ENCODE results near the gene CCDC8.
"Not testable (repeated sequence)": the region's sequence is repeated elsewhere in the genome, so short reads cannot be mapped to it uniquely, and the experiment has no call there.

CCDC8 gene

DNA sequence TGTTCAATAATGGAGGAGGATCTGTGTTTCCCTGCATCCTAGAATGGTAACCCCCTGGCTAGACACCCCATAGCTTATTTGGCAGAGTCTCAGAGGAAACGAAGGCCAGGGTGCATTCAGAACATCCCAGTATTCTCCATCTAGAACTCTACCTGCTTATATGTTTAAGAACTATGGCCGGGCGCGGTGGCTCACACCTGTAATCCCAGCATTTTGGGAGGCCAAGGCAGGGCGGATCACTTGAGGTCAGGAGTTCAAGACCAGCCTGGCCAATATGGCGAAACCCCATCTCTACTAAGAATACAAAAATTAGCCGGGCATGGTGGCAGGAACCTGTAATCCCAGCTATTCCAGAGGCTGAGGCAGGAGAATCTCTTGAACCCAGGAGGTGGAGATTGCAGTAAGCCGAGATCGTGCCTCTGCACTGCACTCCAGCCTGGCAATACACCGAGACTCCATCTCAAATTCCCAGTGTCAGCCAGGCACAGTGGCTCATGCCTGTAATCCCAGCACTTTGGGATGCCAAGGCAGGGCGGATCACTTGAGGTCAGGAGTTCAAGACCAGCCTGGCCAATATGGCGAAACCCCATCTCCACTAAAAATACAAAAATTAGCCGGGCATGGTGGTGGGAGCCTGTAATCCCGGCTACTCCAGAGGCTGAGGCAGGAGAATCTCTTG, 15.4 kb downstream of the CCDC8 start:
- not testable (repeated sequence) for DNase-seq

DNA sequence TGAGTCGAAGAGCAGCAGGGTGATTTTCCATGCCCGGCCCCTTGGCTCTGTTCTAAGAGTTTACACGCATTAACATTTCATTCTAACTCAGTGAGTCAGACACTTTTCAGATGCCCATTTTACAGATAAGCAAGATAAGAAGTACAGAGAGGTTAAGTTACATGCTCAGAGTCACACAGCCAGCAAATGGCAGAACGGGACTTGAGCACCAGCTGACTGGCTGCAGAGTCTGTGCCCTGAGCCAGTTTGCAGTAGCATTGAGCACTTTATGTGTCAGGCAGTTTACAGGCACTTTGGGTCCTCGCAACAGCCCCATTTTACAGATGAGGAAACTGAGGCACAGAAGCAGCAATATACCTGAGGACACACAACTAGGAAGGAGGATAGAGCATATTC, 19.0 kb downstream of the CCDC8 start:
- DNase-seq = no peak

DNA sequence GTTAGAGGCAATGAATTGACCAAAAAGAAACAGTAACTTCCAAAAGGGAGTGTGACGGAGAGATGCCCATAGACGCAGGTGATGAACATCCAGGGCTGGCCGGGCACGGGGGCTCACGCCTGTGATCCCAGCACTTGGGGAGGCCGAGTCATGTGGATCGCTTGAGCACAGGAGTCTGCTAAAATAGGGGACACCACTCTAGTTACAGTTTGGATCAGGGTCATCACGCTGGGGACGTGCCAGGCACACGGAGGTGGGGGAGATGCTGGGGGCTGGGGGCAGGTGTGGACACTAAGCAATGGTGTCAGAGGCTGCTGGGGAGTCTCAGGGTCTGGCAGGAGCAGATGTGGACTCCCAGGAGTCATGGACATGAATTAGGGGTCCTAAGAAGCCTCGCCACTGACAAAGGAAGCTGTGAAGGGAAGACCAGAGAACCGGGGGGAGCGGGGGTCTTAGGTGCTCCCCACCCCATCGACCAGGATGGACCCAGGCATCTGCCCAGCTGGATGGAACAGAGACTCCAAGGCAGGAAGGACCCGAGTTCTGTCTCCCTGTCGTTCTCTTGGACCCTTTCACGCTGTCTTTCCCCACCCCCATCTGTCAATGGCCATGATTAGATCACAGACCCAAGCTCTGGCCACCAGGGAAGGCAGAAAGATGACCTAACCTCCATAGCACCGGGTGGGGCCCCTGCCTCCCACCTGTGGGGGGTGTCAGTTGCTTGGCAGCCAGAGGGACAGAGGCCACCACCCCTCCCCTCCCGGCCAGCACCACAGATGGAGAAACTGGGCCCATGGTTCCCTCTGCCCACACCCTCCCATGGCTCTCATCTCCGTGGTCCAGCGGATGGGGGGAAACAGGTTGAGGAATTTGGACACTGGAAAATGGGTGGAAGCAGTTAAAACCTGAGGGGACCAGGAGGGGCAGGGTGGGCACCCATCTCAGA, 19.6 kb downstream of the CCDC8 start:
- no peak for DNase-seq

DNA sequence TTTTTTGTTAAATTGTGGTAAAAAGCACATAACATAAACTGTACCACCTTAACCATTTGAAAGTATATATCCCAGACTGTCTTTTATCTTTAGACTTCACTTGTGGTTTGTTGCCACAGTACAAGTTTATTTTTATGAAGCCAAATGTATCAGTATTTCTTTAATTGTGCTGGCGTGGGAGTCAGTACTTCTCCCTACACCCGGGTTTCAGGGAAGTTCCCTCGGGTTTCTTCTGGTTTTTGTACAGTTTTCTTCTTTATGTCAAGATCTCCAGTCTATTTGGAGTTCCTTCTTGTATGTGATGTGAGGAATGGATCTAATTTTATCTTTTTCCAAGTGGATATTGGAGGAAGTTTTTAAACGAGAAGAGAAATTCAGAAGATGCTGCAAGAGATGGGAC, 20.5 kb downstream of the CCDC8 start:
- peak; percentile 27 for DNase-seq

DNA sequence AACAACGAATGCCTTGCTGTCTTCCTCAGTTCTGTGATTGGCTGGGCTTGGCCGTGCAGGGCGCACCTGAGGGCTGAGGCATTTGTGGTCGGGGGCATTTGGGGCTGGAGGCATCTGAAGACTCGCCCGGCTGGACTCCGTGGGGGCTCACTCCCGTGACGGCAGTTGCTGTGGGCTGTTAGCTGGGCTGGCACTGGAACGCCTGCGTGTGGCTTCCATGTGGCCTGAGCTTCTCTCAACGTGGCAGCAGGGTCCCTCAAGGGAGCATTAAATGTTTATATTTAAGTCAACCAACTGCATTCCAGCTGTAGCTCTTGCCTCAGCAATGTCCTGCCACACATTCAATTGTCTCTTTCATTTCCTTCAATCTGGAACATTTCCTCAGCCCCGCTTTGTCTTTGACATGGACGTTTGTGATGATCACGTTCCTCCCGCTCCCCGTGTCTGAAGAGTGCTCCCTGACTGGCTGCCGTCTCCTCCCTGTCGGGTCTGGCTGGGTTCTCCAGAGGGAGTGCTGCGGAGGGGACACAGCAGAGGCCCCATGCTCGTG, 21.0 kb downstream of the CCDC8 start:
- no peak for DNase-seq

DNA sequence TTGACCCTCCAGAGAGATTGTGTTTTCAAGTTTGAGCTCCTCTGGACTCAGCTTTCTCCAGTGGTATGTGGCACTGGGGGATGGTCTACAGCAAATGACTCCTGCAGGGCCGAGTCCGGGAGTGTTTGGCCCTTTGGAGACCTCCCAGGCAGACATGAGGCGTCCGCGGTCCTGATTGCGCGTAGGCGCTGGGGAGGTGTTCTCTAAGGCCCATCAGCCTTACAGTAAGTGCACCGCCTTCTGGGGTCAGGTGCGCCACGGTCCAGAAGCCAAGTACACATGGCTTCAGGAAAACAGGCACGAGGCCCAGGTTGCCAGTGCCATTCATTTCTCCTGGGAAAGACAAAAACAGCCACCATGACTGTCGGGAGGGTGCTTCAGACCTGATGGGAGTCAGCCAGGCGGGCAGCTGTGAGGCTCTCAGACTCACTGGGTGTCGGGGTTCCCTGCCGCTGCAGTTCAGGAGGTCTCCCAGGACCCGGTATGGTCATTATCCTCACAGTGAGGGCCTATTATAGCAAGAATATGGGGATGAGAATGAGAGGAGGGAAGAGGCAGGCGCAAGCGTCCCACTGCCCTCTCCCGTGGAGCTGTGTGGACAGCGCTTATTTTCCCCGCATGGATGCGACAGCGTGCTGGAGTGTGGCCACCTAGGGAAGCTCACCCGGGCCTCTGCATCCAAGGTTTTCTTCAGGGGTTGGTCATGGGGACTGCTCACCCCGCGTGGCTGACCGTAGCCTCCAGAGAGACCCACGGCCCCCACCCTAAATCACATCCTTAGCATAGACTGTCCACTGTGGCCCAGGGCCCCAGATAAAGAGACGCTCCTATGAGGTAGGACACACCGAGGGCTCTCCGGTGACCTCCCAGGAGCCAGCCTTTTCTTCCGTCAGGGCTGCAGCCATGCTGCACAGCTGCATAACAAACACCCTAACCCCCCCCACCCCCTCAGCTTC, 21.8 kb downstream of the CCDC8 start:
- DNase-seq = no peak

DNA sequence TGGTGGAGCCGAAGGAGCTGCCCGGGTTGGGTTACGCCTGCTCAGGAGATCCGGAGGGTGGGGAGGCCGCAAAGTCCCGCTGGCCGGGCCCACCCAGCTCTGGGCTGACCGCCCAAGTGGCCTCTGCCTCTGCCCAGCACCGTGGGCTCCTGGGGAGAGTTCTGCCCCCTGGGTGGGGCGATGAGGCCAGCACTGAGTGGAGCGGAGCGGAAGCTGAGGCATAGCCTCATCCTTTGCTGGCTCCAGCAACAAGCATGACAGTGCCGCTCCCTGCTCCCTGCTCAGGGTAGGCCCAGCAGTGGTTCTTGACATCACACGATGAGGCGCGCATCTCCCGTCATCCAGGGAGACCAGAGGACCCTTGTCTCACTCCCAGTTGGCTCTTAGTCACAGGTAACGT, 22.5 kb downstream of the CCDC8 start:
- no peak for DNase-seq

DNA sequence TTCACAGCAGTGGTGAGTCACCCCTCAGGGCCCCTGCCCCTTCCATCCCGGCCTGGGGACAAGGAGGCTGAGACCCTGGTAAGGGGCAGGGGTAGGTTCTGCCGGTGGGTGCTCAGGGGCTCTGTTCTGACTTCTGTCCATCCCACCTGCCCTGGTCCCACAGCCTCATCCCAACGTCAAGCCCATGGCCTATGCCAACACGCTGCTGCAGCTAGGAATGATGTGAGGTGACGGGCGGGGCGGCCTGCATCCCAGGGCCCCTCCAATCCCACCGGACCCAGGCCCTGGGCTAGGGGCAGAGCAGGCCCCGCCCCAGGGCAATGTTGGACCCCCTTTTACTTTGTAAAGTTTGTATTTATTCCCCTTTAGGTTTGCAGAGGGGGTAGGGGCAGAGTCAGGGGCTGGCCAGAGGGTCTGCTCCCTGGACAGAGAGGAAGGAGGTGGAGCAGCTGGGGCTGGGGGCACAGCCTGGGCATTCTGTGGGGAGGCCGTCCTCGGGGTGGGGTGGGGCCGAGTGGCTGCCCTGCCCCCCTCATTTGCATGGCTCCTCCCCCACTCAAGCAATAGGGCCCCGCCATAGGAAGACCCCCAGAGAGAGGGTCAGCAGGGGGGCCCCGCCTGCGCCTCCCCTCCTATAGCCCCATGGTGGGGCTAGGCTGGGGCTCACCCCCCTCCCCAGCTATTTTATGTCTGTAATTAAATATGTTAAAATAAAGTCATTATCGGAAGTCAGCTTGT, 23.1 kb downstream of the CCDC8 start:
- no peak for DNase-seq

DNA sequence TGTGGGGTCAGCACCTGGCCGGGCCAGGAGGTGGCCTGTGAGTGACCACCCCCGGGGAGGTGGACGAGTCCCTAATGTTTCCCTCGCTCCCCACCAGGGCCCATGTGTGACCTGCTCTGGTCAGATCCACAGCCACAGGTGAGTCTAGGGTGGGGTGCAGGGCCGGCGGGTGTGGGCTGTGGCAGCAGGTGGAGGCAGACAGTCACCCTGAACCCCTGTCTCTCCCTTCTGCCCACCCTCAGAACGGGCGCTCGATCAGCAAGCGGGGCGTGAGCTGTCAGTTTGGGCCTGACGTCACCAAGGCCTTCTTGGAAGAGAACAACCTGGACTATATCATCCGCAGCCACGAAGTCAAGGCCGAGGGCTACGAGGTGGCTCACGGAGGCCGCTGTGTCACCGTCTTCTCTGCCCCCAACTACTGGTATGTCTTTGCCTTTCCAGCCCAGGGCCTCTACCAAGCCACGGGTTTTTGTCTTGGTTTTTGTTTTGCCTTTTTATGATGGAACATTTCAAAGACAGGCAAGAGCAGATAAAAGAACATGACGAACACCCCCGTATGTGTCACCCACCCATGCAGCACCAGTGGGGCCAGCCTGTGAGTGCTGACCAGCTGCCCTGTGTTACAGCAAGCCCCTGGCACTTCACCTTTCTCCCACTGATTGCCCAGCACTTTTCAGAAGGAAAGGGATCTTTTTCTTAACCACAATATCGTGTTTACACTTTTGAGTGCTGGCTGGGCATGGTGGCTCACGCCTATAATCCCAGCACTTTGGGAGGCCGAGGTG, 24.9 kb downstream of the CCDC8 start:
- DNase-seq = no peak

DNA sequence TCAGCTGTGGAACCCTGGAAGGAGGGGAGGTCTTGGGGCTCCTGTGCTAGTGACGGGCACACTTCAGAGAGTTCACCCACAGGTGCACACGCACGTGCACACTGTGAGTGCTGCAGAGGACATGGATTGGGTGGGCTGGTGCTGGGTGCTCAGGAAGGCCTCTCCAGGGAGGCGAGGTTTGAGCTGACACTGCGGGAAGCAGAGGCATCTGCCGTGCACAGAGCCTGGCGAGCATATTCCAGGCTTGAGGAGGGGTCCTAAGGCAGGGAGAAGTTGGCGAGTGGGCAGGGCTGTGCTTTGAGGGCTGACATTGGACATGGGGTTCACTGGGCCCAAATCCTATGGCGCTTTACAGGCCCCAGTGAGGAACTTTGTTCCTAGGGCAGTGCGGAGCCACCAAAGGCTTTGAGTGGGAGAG, 25.6 kb downstream of the CCDC8 start:
- no peak for DNase-seq

DNA sequence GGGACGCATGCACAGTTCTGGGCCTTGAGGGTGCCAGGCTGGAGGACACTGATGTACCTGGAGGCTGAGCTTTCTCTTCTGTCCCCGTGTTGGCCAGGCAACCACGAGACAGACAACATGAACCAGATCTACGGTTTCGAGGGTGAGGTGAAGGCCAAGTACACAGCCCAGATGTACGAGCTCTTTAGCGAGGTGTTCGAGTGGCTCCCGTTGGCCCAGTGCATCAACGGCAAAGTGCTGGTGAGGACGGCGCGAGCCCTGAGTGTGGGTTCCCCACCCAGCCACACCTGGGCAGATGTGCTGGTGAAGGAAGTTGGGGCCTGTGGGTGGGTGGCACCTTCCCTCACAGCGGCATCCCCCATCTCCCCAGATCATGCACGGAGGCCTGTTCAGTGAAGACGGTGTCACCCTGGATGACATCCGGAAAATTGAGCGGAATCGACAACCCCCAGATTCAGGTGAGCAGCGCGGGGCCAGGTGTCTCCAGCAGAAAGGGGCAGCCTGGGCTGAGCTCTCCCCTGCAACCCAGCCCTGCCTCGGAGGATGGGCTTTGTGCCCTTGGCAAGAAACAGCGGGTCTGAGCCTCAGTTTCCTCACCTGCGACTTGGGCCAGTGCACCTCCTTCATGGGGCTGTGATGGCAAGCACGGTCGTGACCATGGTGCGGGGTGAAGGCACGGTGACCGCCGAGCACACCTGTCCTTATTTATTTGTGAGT, 26.2 kb downstream of the CCDC8 start:
- no peak for DNase-seq

DNA sequence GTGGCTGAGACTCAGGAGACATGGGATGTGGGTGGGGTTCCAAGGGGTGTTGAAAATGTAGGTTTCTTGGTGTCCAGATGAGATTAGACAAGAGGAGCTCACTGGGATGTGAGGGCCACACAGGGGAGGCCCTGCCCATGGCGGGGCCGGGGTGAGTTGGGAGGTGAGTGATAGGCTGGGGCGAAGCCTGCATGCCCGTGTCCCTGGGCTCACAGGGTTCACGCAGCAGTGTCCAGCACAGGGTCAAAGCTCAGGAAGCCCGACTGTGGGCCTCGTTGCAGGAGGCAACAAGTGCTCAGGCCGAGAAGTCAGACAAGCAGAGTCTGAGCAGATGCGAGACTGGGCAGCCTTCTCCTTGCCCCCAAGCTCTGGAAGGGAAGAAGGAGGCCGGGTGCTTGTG, 27.2 kb downstream of the CCDC8 start:
- DNase-seq = no peak

DNA sequence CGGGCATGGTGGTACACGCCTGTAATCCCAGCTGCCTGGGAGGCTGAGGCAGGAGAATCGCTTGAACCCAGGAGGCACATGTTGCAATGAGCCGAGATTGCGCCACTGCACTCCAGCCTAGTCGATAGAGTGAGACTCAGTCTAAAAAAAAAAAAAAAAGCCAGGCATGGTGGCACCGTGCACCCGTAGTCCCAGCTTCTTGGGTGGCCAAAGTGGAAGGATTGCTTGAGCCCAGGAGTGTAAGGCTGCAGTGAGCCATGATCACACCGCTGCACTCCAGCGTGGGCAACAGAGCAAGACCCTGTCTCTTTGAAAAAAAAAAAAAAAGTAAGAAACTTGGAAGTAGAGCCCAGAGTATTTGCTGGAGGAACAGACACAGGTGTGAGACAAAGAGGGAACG, 27.7 kb downstream of the CCDC8 start:
- DNase-seq = no peak

DNA sequence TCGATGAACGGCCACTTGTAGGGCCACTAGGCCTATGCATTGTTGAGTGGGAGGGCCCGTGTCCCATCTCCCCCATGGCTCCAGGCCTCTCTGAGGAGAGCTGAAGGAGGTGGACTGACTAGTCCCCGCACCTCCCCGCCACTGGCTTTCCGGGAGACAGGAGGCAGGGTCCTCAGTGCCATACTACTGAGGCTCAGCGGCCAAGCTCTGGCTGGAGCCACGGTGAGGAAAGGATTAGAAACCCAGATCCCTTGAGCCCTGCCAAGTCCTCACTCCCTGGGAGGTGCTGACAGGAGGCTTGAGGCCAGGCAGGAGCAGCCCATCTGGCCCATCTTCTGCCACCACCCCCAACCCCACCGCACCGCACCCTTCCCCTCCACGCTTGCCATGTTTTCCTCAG, 29.0 kb downstream of the CCDC8 start:
- no peak for DNase-seq

DNA sequence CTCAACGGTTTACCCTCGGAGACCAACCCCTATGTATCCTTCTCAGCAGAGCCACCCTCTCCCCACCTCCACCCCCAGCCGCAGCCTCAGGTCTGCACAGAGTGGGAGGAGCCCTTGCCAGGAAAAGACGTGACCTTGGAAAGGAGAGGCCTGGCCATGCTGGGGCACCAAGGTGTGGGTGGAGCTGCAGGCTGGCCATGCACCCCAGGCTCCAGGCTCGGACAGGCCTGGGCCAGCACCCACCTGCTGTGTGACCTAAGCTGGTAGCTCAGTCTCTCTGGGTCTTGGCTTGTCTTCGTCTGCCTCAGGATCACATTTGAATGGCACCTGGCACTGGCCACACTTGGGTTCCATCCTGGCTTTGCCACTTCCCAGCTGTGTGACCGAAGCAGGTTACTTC, 29.5 kb downstream of the CCDC8 start:
- DNase-seq = no peak

DNA sequence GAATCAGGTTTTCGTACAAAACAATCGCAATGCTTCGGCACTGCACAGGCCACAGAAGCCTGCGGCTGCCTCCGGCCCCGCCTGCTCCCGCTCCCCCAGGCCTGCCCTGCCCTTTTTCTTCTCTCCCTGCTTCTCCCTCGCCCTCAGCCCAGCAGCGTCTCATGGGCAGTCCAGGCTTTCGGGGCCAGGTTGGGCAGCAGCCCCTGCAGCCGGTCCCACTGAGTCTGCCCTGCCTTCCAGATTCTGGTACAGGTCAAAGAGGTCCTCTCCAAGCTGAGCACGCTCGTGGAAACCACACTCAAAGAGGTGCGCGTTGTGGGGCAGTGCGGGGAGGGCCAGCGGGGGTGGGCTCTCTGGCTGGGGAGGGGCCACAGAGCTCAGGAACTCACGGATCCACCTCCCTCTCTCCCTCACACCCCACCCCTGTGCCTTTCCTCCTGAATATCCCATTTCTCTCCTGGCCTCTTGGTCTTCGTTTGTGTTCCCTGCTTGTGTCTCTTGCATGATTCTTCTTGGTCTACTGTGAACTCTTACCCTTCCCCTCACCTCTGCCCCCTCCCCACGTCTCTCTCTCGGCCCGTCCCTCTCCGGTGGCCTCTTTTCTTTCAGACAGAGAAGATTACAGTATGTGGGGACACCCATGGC, 30.1 kb downstream of the CCDC8 start:
- no peak for DNase-seq

DNA sequence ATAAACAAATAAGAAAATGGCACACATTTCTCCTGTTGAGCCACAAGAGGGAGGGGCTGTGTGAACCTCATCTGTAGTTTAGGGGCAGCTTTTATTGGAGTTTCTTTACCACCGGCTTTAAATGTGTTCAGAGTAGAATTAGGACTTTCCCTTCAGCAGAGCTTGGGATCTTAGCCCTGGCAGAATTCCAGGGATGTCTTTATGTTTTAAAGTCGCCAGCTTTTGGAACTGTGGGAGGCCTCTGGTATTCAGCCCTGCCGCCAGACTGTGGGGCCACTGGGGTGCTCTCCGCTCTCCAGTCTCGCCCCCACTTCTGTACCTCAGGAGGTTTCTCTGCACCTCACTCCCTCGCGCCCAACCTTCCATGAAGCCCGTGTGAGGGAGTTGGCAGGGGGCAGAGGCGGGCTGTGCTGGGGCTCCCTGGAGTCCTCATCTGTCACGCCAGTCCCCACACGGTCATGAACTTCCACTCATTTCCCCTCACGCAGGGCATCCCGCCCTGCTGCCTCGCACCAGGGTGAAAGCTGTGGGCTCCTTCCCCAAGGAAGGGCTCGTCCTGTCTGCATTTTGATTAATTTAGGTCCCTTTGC, 31.5 kb downstream of the CCDC8 start:
- no peak for DNase-seq

DNA sequence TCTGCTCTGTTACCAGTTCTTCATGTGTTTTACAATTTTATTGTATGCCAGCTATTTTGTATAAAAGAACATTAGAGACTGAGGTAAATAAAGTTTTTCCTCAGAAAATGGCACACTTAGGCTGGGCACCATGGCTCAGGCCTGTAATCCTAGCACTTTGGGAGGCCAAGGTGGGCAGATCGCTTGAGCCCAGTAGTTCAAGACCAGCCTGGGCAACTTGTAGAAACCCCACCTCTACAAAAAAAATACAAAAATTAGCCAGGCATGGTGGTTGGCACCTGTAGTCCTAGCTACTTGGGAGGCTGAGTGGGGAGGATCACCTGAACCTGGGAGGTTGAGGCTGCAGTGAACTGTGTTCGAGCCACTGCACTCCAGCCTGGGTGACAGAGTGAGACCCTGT, 32.0 kb downstream of the CCDC8 start:
- DNase-seq = no peak

DNA sequence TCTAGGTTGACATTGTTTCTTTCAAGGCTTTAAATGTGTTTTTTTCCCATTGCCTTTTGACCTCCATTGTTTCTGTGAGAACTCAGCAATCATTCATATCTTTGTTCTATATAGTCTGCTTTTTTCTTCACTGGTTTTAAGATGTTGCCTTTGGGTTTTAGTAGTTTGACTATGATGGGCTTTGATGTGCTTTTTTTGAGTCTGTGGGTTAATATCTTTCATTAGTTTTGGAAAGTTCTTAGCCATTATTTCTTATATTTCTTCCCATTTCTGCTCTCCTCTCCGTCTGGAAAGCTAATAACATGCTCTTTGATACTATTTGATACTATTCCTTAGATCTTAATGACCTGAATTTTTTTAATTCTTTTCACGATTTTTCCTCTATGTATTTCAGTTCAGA, 32.7 kb downstream of the CCDC8 start:
- DNase-seq = no peak

DNA sequence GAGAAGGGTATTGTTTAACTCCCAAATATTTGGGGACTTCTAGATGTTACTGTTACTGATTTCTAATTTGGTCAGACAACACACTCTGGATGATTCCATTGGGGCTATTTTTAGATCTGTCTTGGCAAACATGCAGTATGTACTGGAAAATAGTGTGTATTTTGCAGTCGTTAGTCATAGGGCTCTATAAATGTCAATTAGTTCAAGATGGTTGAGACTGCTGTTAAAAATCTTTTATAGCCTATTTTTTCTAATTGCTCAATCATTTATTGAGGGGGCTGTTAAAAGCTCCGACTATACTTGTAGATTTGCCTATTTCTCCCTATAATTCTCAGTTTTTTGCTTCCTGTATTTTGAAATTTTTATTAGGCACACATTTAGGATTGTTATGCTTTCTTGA, 35.1 kb downstream of the CCDC8 start:
- DNase-seq = no peak

Measured in suppressor macrophage treated with lipopolysaccharide for 4 hours (primary cell).